HG03280 (cell line): ENCODE data around the gene NOS3.

ENCODE experiments used
- ATAC-seq: cut with Tn5 transposase; IDR thresholded peaks from one replicate; pipeline ENCODE4 v1.9.1; 2021; ENCODE audit warnings: mild to moderate bottlenecking, moderate library complexity; ENCODE audit not compliant: unreplicated experiment

Gene NOS3

DNA sequence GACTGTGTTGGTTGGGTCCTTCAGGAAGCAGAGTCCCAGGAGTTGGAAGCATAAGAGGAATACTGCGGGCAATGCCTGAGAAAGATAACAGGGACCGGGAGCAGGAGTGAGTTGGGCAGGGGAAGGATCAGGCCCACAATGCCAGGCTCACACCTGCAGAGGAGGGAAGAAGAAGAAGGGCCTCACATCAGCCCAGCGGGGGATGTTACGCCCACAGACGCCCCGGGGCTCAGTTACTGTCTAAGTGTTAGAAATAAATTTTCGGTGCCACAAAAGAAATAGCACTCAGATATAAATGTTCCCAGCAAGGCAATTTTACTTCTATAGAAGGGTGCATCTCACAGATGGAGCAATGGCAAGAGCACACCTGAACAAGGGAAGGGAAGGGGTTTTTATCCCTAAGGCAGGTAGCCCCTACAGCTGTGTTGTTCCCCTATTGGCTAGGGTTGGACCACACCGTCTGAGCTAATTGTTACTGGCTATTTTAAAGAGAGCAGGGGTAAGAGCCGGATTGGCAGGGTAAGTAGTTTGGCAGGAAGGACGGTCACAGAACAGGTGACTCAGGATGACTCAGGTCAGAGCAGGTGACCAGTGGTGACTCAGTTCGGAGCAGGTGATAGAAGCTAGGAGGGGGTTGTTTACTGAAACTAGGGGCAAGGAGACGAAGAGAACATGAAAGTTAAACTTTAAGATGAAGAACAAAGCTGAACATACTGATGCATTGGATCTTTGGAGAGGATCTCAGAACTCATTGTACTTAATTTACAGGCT, at the start of gene NOS3:
TSS of gene NOS3 (plus strand) at position 602 of the 771 bp plus-strand sequence. CDS start 2,787 bp downstream, outside the sequence.
- no peak for ATAC-seq

DNA sequence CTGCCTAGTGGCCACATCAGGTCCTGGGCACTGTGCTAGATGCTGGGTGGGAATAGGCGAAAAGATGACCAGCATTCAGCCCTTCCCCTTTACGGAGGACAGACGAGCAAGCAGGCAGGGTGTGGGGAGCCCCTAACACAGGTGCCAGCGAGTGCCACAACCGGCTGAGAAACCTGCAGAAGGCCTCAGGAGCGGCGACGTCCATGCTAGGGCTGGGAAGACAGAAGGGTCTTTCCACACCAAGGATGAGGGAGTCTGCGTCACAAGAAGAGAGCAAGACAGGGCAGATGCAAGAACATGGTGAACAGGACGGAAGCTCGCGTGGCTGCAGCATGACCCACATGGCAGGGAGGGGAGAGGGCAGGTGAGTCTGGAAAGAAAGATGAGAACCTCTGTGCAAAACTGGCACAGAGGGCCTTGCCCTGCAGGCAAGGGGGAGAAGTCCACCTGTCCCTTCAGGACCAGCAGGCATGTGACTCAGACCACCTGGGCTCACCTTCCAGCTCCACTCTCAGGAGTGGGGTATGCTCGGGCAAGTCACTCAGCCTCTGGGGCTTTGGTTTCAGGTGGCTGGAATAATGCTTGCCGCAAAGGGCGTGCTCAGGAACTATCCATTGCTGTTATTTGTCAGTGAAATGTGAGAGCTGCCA, 49.3 kb upstream of the NOS3 start:
- ATAC-seq: no peak

DNA sequence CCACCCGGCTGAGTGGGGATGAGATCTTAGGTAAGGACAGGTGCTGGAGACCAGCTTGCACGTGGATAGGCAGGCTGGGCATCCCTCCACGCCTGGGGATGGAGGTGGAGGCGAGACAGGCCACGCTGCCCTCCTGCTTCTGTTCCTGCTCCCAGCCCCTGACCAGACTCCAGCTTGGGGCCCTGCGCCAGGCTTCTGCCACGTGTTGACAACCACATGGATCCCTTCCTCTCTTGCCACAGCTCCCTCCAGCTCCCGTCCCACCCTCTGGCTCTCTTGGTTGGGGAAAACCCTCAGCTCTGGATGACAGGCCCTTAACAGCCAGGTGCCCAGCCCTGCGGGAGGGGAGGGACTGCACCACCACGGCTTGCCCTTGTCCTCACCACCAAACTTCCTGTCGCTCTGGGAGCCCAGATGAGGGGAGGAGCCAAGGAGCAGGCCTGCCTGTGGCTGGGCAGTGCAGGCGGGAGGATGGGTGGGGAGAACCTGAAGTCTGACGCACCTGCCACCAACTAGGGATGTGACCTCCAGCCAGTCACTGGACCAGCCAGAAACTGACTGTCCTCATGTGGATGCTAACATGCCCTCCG, 48.7 kb upstream of the NOS3 start:
- no peak for ATAC-seq

DNA sequence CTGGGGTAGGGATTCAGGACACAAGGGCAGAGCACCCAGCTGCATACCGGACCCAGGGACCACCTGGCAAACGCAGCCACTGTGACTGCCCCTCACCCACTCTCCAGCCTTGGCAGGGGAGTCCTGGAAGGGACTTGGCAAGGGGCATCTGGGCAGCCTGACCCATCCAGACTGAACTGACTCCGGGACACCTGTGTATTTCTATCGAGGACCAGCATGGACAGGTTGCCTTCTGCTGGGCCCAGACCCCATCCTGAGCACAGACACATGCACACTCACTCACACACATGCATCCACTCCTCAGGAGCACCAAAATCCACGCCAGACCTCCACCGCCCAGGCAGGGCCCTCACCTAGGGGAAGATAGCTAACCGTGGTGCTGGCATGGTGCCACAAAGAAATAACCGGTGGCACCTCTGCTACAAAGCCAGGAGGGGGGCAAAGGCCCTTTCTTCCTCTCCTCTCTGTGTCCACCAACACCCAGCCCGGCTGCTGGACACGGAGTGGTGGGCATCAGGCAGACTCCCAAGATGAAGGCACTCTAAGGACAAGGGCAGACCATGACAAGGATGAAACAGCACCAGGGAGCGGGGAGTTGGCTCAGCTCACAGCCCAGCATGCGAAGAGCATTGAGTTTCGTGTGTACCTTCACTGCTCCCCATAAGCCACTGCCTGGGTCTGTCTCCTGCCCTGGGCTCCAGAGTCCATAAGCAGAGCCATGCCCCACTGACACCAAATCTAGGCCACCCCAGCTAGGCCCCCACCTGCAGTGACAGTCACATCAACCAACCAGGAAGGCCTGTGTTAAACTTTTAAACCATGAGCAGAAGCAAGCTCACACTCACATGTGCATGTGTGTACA, 48.0 kb upstream of the NOS3 start:
- no peak for ATAC-seq

DNA sequence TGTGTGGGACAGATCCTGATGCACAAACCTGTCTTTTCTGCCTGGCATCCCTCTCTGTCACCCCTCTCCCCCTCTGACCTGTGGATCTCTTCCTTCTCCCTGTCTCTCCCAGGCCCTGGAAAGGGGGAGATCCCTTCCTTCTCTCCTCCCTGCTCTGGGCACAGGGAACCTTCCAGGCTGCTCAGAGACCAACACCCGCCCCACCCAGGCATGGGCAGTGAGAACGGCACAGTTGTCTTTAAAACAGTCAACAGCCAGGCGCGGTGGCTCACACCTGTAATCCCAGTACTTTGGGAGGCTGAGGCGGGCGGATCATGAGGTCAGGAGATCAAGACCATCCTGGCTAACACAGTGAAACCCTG, 47.4 kb upstream of the NOS3 start:
- no peak for ATAC-seq

DNA sequence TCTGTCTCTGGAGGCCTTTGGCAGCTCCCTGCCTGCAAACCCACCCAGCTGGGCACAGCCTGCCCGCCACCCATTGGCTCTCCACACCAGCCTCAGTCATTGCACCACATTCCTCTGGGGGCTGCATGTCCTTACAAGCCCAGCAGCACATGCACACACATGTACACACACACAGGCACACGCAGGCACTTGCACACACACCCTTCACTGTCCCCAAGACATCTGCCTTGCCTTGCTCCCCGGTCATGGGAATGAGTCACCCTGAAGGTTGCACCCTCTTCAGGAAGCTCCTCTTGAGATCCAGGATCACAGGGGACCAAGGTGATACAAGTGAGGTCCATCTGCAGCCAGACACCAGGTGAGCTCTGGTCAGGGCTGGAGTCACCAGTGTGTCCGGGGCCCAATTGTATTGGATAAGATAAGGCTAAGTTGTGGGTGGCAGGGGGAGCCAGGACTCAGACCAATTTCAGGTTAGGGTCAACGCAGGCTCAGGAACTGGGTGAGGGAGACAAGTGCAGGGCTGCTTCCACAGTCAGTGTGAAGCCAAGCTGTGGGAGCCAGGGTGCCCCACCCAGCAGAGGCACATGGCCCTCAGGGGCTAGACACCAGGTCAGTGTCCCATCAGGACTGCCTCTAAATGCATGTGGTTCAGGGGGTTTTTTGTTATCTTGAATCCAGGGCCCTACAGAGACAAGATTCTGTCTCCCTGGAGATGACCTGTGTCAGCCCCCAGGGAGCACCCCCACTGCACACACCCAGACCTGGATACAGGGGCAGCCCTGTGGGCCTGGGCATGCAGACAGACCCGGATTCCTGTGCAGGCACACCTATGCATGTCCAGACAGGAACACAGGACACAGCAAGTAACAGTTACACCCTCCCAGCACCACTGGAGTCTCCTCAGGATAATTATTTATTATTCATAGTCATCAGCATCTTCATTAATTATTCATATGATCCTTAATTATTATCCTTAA, 46.5 kb upstream of the NOS3 start:
- ATAC-seq: no peak

DNA sequence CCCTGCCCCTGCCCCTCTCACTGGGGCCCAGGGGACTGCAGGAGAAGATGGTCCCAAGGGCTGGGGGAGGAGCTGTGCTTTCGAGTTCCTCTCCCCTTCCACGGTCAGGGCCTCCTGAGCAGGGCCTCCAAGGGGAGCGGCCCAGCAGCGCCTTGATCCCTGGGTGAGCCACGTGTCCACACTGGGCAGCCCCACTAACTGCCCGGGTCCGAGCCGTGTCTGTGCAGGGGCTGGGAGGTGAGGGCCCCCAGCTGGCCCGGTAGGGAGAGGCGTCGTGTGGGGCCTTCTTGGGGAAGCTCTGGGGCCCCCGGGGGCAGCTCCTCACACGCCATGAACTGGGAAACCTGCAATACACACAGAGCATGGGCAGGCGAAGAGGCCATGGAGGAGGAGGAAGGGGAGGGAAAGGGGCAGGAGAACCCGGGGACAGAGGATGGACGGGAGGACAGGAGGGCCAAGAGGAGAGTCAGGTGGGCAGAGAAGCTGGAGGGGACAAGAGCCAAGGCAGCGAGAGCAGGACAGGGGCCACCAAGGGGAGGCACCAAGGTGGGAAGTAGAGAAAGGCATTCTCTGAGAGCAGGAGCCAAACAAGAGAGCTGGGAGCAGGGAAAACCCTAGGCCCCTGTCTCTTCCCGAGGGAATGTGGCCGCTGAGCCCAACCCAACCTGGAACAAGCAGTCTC, 45.5 kb upstream of the NOS3 start:
- ATAC-seq: no peak

DNA sequence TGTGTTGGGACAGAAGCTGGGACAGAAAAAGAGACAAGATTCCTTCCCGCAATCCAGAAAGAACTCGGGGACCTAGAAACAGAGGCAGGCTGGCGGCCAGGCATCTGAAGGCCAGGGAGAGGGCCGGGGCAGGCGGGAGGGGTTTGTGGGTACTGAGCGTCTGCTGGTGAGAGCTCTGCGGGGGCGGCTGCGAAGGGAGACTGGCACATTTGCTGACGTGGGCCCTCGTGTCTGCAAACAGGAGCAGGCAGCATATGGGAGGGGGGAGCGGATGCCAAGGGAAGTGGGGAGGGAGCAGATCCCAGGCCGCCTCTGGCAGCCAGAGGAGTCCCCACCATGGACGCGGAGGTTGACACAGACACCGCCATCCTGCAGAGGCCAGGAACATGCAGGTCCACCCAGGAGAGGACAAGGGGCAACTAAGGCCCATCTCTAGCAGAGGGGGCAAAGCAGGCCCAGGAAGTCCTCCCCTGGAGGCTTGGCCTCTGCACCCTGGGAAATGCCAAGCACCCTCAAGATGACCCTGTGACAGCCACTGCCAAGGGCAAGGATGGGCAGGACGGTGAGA, 44.9 kb upstream of the NOS3 start:
- no peak for ATAC-seq

DNA sequence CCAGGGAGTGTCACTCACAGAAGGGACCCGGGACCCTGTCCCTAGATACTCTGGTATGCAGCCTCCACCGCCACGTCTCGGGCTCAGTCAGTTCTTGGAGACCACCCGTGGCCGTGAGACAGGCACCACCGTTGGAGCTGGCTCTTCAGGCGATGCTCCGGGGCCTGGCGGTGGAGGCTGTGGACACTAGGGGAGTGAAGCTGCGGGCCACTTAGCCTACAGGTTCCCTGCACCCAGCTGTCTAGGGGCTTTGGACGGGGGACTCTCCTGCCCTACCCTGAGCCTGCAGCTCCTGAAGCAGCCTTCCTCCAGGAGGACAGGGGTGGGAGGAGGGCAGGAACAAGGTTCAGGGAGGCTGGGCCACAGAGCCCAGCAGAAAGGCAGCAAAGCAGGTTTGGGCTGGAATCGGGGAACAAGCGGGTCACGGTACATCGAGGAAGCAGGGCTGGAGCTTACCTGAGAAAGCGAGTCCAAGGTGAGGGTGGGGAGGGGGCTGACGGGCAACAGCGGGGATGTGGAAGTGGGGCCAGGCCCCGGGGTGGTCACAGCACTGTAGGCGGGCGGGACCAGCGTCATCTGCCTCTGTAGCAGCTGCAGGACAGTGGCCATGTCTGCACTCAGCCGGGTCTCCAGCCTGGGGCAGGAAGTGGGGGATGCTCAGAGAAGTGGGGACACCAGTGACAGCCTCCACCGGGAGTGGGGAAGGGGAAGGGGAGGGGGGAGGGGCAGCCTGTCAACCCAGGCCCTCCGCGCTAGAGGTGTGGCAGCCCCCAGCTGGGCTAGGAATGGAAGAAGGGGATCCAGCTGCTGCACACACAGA, 44.2 kb upstream of the NOS3 start:
- ATAC-seq: no peak

DNA sequence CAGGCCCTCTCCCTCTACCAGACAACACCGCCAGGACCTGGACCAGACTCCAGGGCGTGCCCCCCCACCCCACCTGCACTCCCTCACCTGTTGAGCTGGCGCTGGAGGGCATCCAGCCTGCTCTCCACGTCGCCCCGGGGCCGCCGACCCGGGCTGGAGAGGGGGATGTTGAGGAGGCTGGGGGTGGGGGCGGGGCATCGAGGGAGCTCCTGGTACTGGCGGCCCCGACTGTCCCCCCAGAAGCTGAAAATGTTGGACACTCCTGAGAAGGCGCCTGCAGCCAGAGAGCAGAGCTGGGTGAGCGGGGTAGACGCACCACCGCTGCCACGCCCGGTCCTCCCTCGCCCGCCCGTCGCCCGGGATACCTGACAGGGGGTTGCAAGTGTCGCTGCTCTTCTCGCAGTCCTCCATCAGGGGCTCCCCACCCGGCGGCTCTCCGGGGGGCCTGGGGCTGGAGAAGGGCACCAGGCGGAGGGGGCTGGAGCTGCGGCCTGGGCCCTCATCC, 43.5 kb upstream of the NOS3 start:
- ATAC-seq: no peak

DNA sequence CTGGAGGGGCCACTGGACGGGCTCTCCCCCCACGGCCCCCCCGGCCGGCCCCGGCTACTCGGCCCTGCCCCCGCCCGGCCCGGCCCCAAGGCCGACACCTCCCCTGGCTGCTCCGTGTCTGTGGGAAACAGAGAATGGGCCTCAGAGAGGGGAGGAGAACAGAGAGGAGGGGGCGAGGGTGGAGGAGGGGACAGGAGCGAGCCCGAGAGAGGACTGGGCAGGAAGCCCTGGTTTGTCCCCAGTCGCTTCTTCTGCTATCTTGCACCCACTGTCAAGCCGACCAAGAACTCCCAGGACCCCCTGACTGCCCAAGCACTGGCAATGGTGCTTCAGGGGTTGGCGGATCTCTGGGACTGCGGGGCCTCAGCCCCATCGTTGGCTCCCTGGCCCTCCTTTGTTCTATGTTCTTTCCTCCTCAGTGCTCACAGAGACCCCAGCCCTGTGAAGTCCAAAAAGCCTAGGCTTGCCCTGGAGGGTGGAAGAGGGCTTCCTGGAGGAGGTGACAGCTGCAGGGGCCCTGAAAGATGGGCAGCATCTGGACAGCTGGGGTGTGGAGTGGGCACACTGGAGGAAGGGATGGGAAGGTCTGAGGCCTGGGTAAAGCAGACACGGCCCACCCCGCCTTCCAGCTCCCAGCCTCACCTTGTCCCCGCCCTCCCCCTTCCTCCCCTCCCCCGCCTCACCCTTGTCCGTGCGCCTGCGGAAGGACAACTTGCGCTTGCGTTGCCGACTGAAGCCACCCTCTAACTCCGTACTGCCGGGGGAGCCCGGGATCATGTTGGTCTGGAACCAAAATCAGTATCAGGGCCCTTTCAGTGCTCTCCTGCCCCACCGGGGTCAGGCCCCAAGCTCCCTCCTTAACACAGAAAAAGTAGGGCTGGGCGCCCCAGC, 42.8 kb upstream of the NOS3 start:
- ATAC-seq: no peak

DNA sequence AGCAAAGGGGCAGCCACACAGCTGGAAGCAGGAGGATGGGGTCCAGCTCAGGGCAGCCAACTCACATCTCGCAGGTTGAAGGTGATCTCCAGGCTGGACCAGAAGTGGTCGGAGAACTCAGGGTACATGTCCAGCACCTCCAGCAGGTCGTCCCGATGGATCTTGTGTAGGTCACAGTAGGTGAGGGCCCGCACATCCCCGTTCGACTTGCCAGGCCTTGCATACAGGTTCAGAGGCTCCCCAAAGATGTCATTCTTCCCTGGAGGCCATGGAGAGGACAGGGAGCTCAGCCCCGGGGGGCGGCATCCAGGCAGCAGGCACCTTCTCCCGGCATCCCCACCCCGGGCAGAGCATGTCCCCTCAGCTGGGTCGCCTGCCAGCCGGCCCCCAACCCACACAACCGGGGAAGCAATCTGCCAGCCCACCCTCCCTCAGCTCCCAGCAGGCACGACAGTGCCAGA, 42.0 kb upstream of the NOS3 start:
- no peak for ATAC-seq

DNA sequence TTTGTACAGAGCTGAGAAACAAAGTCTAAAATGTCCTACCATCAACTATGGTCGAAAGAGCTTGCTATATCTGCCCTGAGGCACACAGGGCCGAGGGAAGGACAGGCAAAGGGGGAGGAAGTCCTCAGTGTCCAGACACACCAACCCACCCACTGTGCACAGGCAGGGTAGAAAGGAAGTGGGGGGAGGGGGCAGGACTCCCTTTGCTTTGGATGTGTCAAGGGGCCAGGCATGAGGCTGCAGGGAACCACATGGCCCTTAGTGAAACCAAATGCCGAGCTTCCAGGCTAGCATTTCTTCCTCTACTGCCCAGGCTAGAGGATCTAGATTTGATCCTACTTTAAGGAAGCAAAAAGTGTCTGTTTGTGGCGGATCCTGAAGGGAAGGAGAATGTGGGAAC, 41.3 kb upstream of the NOS3 start:
- ATAC-seq: no peak

DNA sequence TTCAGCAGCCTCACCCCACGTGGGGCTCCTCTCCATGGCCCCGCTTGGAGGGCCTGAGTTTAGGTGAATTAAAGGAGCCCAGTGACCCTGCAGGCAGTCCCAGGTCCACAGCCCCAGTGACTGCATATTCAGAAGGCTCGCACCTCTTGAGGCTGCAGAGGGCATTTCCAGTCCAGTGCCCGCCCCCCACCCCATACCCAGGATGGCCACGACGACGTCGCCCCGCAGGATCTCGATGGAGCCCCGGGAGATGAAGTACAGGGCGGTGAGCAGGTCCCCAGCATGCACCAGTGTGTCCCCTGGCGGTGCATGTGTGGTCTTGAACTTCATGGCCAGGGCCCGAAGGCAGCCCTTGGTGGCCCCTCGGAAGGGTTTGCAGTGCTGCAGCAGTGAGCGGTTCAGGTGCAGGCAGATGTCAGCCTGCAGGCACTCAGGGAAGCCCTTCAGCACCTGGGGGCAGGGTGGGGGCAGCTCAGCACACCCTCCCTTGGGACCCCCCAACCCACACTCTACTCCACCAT, 40.8 kb upstream of the NOS3 start:
- ATAC-seq: no peak

DNA sequence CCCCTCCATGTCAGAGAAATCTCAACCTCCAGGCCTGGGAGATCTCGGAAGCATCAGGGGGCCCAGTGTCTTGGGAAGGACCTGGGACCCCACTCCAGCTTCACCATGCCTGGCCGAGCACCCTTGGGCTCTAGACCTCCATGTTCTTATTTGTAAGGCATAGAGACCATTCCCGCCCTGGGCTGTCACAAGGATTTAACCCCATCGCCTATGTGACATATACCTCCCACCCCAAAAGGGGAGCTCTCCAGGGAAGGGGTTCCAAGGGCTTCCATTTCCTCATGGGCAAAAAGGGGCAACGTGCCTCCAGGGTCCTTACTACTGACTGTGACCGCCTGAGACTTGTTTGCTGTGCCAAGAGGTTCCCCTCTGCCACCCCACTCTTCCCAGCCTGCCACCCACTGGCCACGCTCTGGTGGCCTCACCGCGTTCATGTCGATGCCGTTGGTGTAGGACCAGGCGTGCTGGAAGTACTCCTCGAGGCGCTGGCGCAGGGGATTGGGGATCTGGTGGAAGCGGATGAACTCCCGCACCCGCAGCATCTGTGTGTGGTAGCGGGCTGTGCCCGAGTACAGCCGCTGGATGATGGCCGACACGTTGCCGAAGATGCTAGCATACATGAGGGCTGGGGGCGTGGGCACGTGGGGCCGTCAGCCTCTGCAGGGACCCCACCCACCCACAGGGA, 40.2 kb upstream of the NOS3 start:
- ATAC-seq: no peak

DNA sequence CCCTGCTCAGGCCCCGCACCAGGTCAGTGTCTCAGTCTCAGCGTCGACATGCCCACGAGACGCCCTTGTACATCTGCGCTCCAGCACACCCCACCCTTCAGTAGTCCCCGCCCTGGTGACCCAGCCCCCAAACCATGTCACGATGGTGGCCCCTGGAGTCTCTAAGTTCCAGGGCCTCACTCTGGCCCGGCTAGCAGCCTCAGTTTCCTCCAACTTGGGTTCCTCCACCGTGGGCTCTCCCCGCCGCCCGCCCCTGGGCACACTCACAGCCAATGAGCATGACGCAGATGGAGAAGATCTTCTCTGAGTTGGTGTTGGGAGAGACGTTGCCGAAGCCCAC, 39.7 kb upstream of the NOS3 start:
- ATAC-seq: no peak
